PC-3 (cell line): Measurements from ENCODE around the gene HES3.

Experiments used
- EZH2phosphoT487 ChIP-seq: fragments of 300-600 bp; sonication (generic); IDR thresholded peaks from 2 replicates; pipeline ENCODE4 v1.6.1; 2018; ENCODE audit warnings: mild to moderate bottlenecking, antibody characterized with exemption, low read length, borderline replicate concordance
- TF ChIP-seq, protein P1 (sequence below): fragments of 300-600 bp; sonication (generic); conservative IDR thresholded peaks from 2 replicates; pipeline ENCODE4 v1.5.1; 2017; ENCODE audit warnings: antibody characterized with exemption, low read depth, mild to moderate bottlenecking, low read length

DNA sequence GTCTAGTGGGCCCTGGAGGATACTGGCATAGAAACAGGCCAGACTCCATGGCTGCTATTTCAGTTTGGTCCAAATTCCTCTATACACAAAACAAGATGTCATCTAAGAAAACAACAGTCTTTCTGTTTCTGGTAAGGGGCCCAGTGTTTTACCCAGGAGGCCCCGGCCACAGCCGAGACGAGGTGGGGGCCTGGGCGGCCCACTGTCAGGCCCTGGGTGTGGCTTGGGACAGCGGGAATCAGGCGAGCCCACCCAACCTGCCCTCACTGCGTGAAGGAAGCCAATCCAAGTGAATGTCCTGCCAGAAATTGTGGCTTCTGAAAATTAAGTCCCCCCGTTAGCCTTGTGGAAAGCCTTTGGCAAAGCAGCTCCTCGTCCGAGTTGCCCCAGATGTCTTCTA is 48.1 kb downstream of the HES3 start:
- no peak for TF ChIP-seq EZH2phosphoT487
- TF ChIP-seq, protein P1, sequence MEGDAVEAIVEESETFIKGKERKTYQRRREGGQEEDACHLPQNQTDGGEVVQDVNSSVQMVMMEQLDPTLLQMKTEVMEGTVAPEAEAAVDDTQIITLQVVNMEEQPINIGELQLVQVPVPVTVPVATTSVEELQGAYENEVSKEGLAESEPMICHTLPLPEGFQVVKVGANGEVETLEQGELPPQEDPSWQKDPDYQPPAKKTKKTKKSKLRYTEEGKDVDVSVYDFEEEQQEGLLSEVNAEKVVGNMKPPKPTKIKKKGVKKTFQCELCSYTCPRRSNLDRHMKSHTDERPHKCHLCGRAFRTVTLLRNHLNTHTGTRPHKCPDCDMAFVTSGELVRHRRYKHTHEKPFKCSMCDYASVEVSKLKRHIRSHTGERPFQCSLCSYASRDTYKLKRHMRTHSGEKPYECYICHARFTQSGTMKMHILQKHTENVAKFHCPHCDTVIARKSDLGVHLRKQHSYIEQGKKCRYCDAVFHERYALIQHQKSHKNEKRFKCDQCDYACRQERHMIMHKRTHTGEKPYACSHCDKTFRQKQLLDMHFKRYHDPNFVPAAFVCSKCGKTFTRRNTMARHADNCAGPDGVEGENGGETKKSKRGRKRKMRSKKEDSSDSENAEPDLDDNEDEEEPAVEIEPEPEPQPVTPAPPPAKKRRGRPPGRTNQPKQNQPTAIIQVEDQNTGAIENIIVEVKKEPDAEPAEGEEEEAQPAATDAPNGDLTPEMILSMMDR, result no peak
